Hematopoietic multipotent progenitor cell treated with erythropoietin and hydrocortisone succinate and interleukin-3 and kit ligand, for 15 days (in vitro differentiated cells): ENCODE data around the gene PCDHGB4.
"Not testable (repeated sequence)": the region's sequence is repeated elsewhere in the genome, so short reads cannot be mapped to it uniquely, and the experiment has no call there.

Source experiments
- DNase-seq: peaks from one replicate; pipeline ENCODE4 v3.0.0-alpha.2; 2015; ENCODE audit warnings: low spot score

PCDHGB4 gene

GRCh38 chr5:141430332-141431113 is 43.0 kb downstream of the PCDHGB4 start, which contains the start of gene PCDHGA12:
Gene PCDHGA12 (plus strand): TSS chr5:141430507. CDS start chr5:141430760, 253 bp downstream.
- no peak for DNase-seq

- DNase-seq: no peak
These were observed 43.8 kb downstream of the PCDHGB4 start for GRCh38 chr5:141431286-141431685.

- DNase-seq: not testable (repeated sequence)
These were observed 44.8 kb downstream of the PCDHGB4 start for GRCh38 chr5:141432308-141432707.

GRCh38 chr5:141432726-141433125 is 45.2 kb downstream of the PCDHGB4 start:
- DNase-seq: not testable (repeated sequence)

- DNase-seq: no peak
These were observed 46.5 kb downstream of the PCDHGB4 start for GRCh38 chr5:141434006-141434405.

GRCh38 chr5:141437221-141437620 is 49.7 kb downstream of the PCDHGB4 start:
- no peak for DNase-seq

- DNase-seq: no peak
These were observed 52.1 kb downstream of the PCDHGB4 start for GRCh38 chr5:141439411-141440141.
